T-cell (primary cell): Measurements from ENCODE around the gene OTUD3. TPM values are rescaled to one million over a fixed set of nuclear protein-coding genes. Genes with fewer than 3 reads are reported as not detected.

ENCODE experiments used
- ATAC-seq, 4 experiments: fragments of 200-7000 bp in 3 of 4; fragments of 150-1000 bp in 1 of 4; cut with Tn5 transposase; replicated peaks in 1 of 4; 1 replicate in 3 of 4; 2 replicates in 1 of 4; pipeline ENCODE4 v1.10.0; 2021; ENCODE audit warnings: moderate library complexity in 3 of 4, mild to moderate bottlenecking in 2 of 4, moderate number of reproducible peaks in 1 of 4
- CTCF ChIA-PET, 2 donors: fragments of 300-600 bp; sonication (Branson Sonifier 250); formaldehyde crosslinking; loops; one replicate each; lab custom pipeline; 2022; ENCODE audit warnings: antibody characterized with exemption in 2 of 2; lab: Charles Lee
- POLR2A ChIA-PET, 2 donors: fragments of 300-600 bp; sonication (Branson Sonifier 250); formaldehyde crosslinking; loops; one replicate each; lab custom pipeline; 2022; ENCODE audit warnings: antibody characterized with exemption in 2 of 2; lab: Charles Lee
- DNase-seq, 35 experiments: peaks; one replicate each; pipeline versions ENCODE4 v3.0.0 to v3.0.0-alpha.2; 2013 to 2023
- H3K27ac ChIP-seq: one replicate; pipeline ENCODE4 v1.5.1; 2013; ENCODE audit warnings: low read length
- H3K27me3 ChIP-seq, 2 experiments: replicated peaks in 1 of 2; 1 replicate in 1 of 2; 2 replicates in 1 of 2; pipeline versions ENCODE4 v1.6.1 to v1.7.0; 2013; ENCODE audit warnings: low read length in 1 of 2, mixed read lengths in 1 of 2; ENCODE audit not compliant: control insufficient read depth in 2 of 2, insufficient read depth in 2 of 2; ENCODE audit errors: extremely low read depth in 1 of 2
- H3K36me3 ChIP-seq, 2 donors: 1 replicate in 1 of 2; 2 replicates in 1 of 2; pipeline versions ENCODE4 v1.6.1 to v1.7.0; 2013; ENCODE audit warnings: low read length in 1 of 2; ENCODE audit not compliant: control insufficient read depth in 2 of 2, insufficient read depth in 1 of 2; ENCODE audit errors: extremely low read depth in 1 of 2
- H3K4me1 ChIP-seq, 2 experiments: 1 replicate in 1 of 2; 2 replicates in 1 of 2; pipeline versions ENCODE4 v1.6.1 to v1.7.0; 2013; ENCODE audit warnings: low read length in 2 of 2, mixed read lengths in 1 of 2; ENCODE audit not compliant: insufficient read depth in 2 of 2, control insufficient read depth in 1 of 2; ENCODE audit errors: extremely low read depth in 1 of 2
- H3K4me3 ChIP-seq, 2 donors: 1 replicate in 1 of 2; 2 replicates in 1 of 2; pipeline versions ENCODE4 v1.5.1 to v1.7.0; 2013; ENCODE audit warnings: mild to moderate bottlenecking in 2 of 2, low read length in 1 of 2, moderate library complexity in 1 of 2; ENCODE audit not compliant: control insufficient read depth in 1 of 2; ENCODE audit errors: extremely low read depth in 1 of 2
- H3K9me3 ChIP-seq: 2 replicates; pipeline ENCODE4 v1.7.0; 2013
- H3K27ac Mint-ChIP-seq, 2 donors: one replicate each; pipeline ENCODE4 v1.8.0; 2020 to 2021; ENCODE audit warnings: mild to moderate bottlenecking in 2 of 2, mixed read lengths in 2 of 2
- H3K27me3 Mint-ChIP-seq, 2 donors: one replicate each; pipeline ENCODE4 v1.8.0; 2021 to 2022; ENCODE audit warnings: mixed read lengths in 2 of 2
- H3K36me3 Mint-ChIP-seq: one replicate; pipeline ENCODE4 v1.8.0; 2021; ENCODE audit warnings: mixed read lengths
- H3K4me1 Mint-ChIP-seq, 3 donors: one replicate each; pipeline ENCODE4 v1.8.0; 2020 to 2022; ENCODE audit warnings: mixed read lengths in 3 of 3, mild to moderate bottlenecking in 1 of 3
- H3K4me3 Mint-ChIP-seq, 3 donors: one replicate each; pipeline ENCODE4 v1.8.0; 2020 to 2022; ENCODE audit warnings: mild to moderate bottlenecking in 3 of 3, mixed read lengths in 3 of 3, moderate library complexity in 3 of 3
- H3K9me3 Mint-ChIP-seq, 3 donors: one replicate each; pipeline ENCODE4 v1.8.0; 2020 to 2022; ENCODE audit warnings: mixed read lengths in 3 of 3
- WGBS: methylation state at CpG from one replicate; pipeline ENCODE4 v1.1.5; 2013; ENCODE audit warnings: missing lambda C conversion rate; ENCODE audit not compliant: insufficient coverage; 5-methylcytosine and 5-hydroxymethylcytosine counted together
- total RNA-seq, 35 experiments: library from RNA in 6 of 35; stranded (reverse) in 6 of 35; fragments of 120-200 nt in 1 of 35; gene quantifications; one replicate each; pipeline versions ENCODE4 v1.2.1 to v1.2.4 and lab custom pipeline; 2013 to 2026

OTUD3 gene
- total RNA-seq, 5 donors from 2014 or later (not counting 1 experiment from before 2014, with no cell fraction given): 10.6 to 20.4 (median 13.6) TPM

- H3K27ac Mint-ChIP-seq: no peak overlapping the region
- Histone ChIP-seq H3K4me1 (no peaks in the 10 kb centered on the region), H3K27ac (no peak overlapping the region), H3K27me3 (peaks cover 0 to 14% of the 10 kb centered on the region in 2 experiments), H3K9me3 (no peaks in the 10 kb centered on the region), H3K4me3 (no peak overlapping the region), H3K36me3 (no peaks in the 10 kb centered on the region)
- POLR2A ChIA-PET: no interaction called here
- peaks cover 17 to 35% (median 20%) of the 10 kb centered on the region in 3 donors for H3K9me3 Mint-ChIP-seq
- ATAC-seq (no peak), DNase-seq (no peak)
- CTCF ChIA-PET: no interaction called here
- WGBS: 88% methylated on average over 5 of the region's 7 CpGs
- H3K27me3 Mint-ChIP-seq: peaks cover 1 to 3% of the 10 kb centered on the region in 2 donors
- H3K4me3 Mint-ChIP-seq: no peak overlapping the region
- no peaks in the 10 kb centered on the region for H3K36me3 Mint-ChIP-seq
- no peaks in the 10 kb centered on the region for H3K4me1 Mint-ChIP-seq
Observed at GRCh38 chr1:19934336-19934735, 52.1 kb downstream of the OTUD3 start.

GRCh38 chr1:19936061-19936750 lies 54.0 kb downstream of the OTUD3 start:
- ChIA-PET POLR2A (interaction anchor here in 1 of 2 donors (0.6 to 0.7 kb wide), 2 partner anchors 243 to 1286 kb away, joined by 3 to 10 read pairs; no protein-coding TSS in a partner anchor), CTCF (no interaction called here)
- Mint-ChIP-seq H3K4me1 (no peaks in the 10 kb centered on the region), H3K9me3 (peaks cover 8 to 19% (median 15%) of the 10 kb centered on the region in 3 donors), H3K36me3 (no peaks in the 10 kb centered on the region), H3K27ac (no peak overlapping the region), H3K4me3 (no peak overlapping the region), H3K27me3 (peaks cover 1 to 4% of the 10 kb centered on the region in 2 donors)
- no peak overlapping the region for H3K4me3 ChIP-seq
- no peak for ATAC-seq
- H3K27ac ChIP-seq: no peak overlapping the region
- no peaks in the 10 kb centered on the region for H3K36me3 ChIP-seq
- H3K9me3 ChIP-seq: no peaks in the 10 kb centered on the region
- no peaks in the 10 kb centered on the region for H3K4me1 ChIP-seq
- no peak for DNase-seq
- peaks cover 0 to 13% of the 10 kb centered on the region in 2 experiments for H3K27me3 ChIP-seq
- WGBS: no CpG with 5 or more reads among the region's 3 CpGs

- Mint-ChIP-seq H3K4me1 (no peaks in the 10 kb centered on the region), H3K9me3 (no peaks in the 10 kb centered on the region), H3K4me3 (no peak overlapping the region), H3K27ac (no peak overlapping the region), H3K27me3 (peaks cover 1 to 4% of the 10 kb centered on the region in 2 donors), H3K36me3 (no peaks in the 10 kb centered on the region)
- no CpG with 5 or more reads among the region's 1 CpG for WGBS
- H3K4me1 ChIP-seq: no peaks in the 10 kb centered on the region
- no peak for ATAC-seq
- DNase-seq: no peak
- H3K27me3 ChIP-seq: peaks cover 0 to 11% of the 10 kb centered on the region in 2 experiments
- ChIA-PET CTCF (no interaction called here), POLR2A (no interaction called here)
- H3K4me3 ChIP-seq: no peak overlapping the region
- H3K9me3 ChIP-seq: no peaks in the 10 kb centered on the region
- no peaks in the 10 kb centered on the region for H3K36me3 ChIP-seq
- H3K27ac ChIP-seq: no peak overlapping the region
Observed at GRCh38 chr1:19938472-19938871, 56.3 kb downstream of the OTUD3 start.

- ATAC-seq: no peak
- Histone ChIP-seq H3K36me3 (no peaks in the 10 kb centered on the region), H3K4me3 (no peak overlapping the region), H3K27me3 (no peaks in the 10 kb centered on the region), H3K27ac (no peak overlapping the region), H3K4me1 (no peaks in the 10 kb centered on the region), H3K9me3 (no peaks in the 10 kb centered on the region)
- Mint-ChIP-seq H3K36me3 (no peaks in the 10 kb centered on the region), H3K27ac (no peak overlapping the region), H3K4me1 (no peaks in the 10 kb centered on the region), H3K9me3 (no peaks in the 10 kb centered on the region), H3K27me3 (peaks cover 3 to 4% of the 10 kb centered on the region in 2 donors), H3K4me3 (no peak overlapping the region)
- CTCF ChIA-PET: no interaction called here
- DNase-seq: no peak
- POLR2A ChIA-PET: no interaction called here
- WGBS: 76% methylated on average over 5 of the region's 7 CpGs
Observed at GRCh38 chr1:19940486-19941205, 58.5 kb downstream of the OTUD3 start.

- Histone ChIP-seq H3K36me3 (no peaks in the 10 kb centered on the region), H3K9me3 (no peaks in the 10 kb centered on the region), H3K27me3 (no peaks in the 10 kb centered on the region), H3K4me3 (no peak overlapping the region), H3K27ac (no peak overlapping the region), H3K4me1 (no peaks in the 10 kb centered on the region)
- Mint-ChIP-seq H3K36me3 (no peaks in the 10 kb centered on the region), H3K9me3 (no peaks in the 10 kb centered on the region), H3K27ac (no peak overlapping the region), H3K4me3 (no peak overlapping the region), H3K27me3 (peaks cover 4 to 5% of the 10 kb centered on the region in 2 donors), H3K4me1 (no peaks in the 10 kb centered on the region)
- ATAC-seq (no peak), DNase-seq (no peak)
- ChIA-PET POLR2A (no interaction called here), CTCF (no interaction called here)
- no CpG with 5 or more reads among the region's 3 CpGs for WGBS
Observed at GRCh38 chr1:19941206-19941568, 59.0 kb downstream of the OTUD3 start.

- no peak overlapping the region for H3K4me3 Mint-ChIP-seq
- DNase-seq (no peak), ATAC-seq (no peak)
- Histone ChIP-seq H3K9me3 (no peaks in the 10 kb centered on the region), H3K36me3 (no peaks in the 10 kb centered on the region), H3K4me3 (no peak overlapping the region), H3K27me3 (peaks cover 0 to 2% of the 10 kb centered on the region in 2 experiments), H3K4me1 (no peaks in the 10 kb centered on the region), H3K27ac (no peak overlapping the region)
- CTCF ChIA-PET: no interaction called here
- no peaks in the 10 kb centered on the region for H3K9me3 Mint-ChIP-seq
- 84% methylated on average over 3 of the region's 3 CpGs for WGBS
- H3K27ac Mint-ChIP-seq: no peak overlapping the region
- POLR2A ChIA-PET: no interaction called here
- H3K27me3 Mint-ChIP-seq: peaks cover 11 to 13% of the 10 kb centered on the region in 2 donors
- H3K4me1 Mint-ChIP-seq: no peaks in the 10 kb centered on the region
- no peaks in the 10 kb centered on the region for H3K36me3 Mint-ChIP-seq
Observed at GRCh38 chr1:19942088-19942487, 59.9 kb downstream of the OTUD3 start.
